Sigmoid colon (tissue), 7 donors: ENCODE data around the gene GSX2. TPM values are rescaled to one million over a fixed set of nuclear protein-coding genes. Genes with fewer than 3 reads are reported as not detected.

ENCODE experiments used
- DNase-seq: peaks from one replicate; pipeline ENCODE4 v3.0.0-alpha.2; 2019
- H3K27ac ChIP-seq, 4 donors: fragments of 200-600 bp; sonication (generic); one replicate each; pipeline ENCODE4 v1.5.1; 2016 to 2019; ENCODE audit warnings: mild to moderate bottlenecking in 1 of 4
- H3K27me3 ChIP-seq, 3 donors: fragments of 200-600 bp; sonication (generic); one replicate each; pipeline ENCODE4 v1.5.1; 2019; ENCODE audit warnings: mild to moderate bottlenecking in 1 of 3
- H3K36me3 ChIP-seq, 4 donors: fragments of 200-600 bp; sonication (generic); one replicate each; pipeline ENCODE4 v1.5.1; 2016 to 2019
- H3K4me1 ChIP-seq, 4 donors: fragments of 200-600 bp; sonication (generic); one replicate each; pipeline ENCODE4 v1.5.1; 2017 to 2019
- H3K4me3 ChIP-seq, 4 donors: fragments of 200-600 bp; sonication (generic); one replicate each; pipeline ENCODE4 v1.5.1; 2017 to 2019; ENCODE audit warnings: mild to moderate bottlenecking in 2 of 4, moderate library complexity in 1 of 4
- H3K9me3 ChIP-seq, 4 donors: fragments of 200-600 bp in 3 of 4; sonication (generic) in 3 of 4; one replicate each; pipeline versions ENCODE4 v1.5.1 to v1.6.1; 2013 to 2019
- CTCF ChIP-seq, 4 experiments: fragments of 450-650 bp in 3 of 4; fragments of 200-600 bp in 1 of 4; IDR thresholded peaks; one replicate each; pipeline ENCODE4 v1.5.1; 2016 to 2019; ENCODE audit warnings: antibody characterized with exemption in 4 of 4, mild to moderate bottlenecking in 3 of 4, moderate library complexity in 2 of 4
- EP300 ChIP-seq, 4 donors: sonication (generic); formaldehyde crosslinking; IDR thresholded peaks; one replicate each; pipeline ENCODE4 v1.6.1; 2017; ENCODE audit warnings: antibody characterized with exemption in 4 of 4
- POLR2A ChIP-seq, 2 donors: fragments of 450-650 bp; IDR thresholded peaks; one replicate each; pipeline ENCODE4 v1.6.1; 2016; ENCODE audit warnings: antibody characterized with exemption in 2 of 2, mild to moderate bottlenecking in 2 of 2, moderate library complexity in 2 of 2
- POLR2AphosphoS5 ChIP-seq, 4 donors: sonication (generic); formaldehyde crosslinking; IDR thresholded peaks; one replicate each; pipeline ENCODE4 v1.6.1; 2017; ENCODE audit warnings: antibody characterized with exemption in 4 of 4
- WGBS, 2 donors: extraction: QIAGEN DNeasy Blood & Tissue Kit; methylation state at CpG; one replicate each; pipeline ENCODE4 v1.1.7; 2013; 5-methylcytosine and 5-hydroxymethylcytosine counted together
- intact Hi-C: fragments of 100-400 bp; cut with DNase I; formaldehyde crosslinking; loops from one replicate; pipeline ENCODE4 v1.15.1; 2023
- polyA plus RNA-seq, 3 donors: library from polyadenylated mRNA; stranded (reverse); fragments of 200-250 nt; gene quantifications; one replicate each; pipeline ENCODE4 v1.2.3, GENCODE V29; 2013
- total RNA-seq, 4 donors: library from RNA; depleted of rRNA; stranded (reverse); fragments of >200 nt; gene quantifications; one replicate each; pipeline ENCODE4 v1.1.0, GENCODE V29; 2016
- donor health status: healthy with polysubstance abuse.
- donor health status: Bipolar disorder and iron deficiency.
- donor health status: healthy.

GSX2 gene
- total and polyA plus RNA-seq, 7 donors, result not detected

- peak overlapping the region; percentile 87 to 95 (median 92) for H3K27ac ChIP-seq
- H3K4me3 ChIP-seq, result peak overlapping the region in 3 of 4 donors; percentile 94 to 99 (median 97)
- WGBS, 2 donors, result 73 to 79% methylated on average over 6 of the region's 6 CpGs
- DNase-seq, result no peak
- no peaks in the 10 kb centered on the region for H3K36me3 ChIP-seq
- peaks cover 0 to 36% (median 26%) of the 10 kb centered on the region in 4 donors for H3K4me1 ChIP-seq
- intact Hi-C loops, result loop anchor here (2.0 to 10.0 kb wide), 2 partner anchors 131 to 701 kb away; partner anchors contain the start of gene SCFD2
- TF ChIP-seq CTCF (IDR thresholded peaks at IDR 0.05) (no peak), POLR2A (IDR thresholded peaks at IDR 0.05) (no peak), EP300 (IDR thresholded peaks at IDR 0.05) (no peak), POLR2AphosphoS5 (IDR thresholded peaks at IDR 0.05) (no peak)
- no peaks in the 10 kb centered on the region for H3K9me3 ChIP-seq
- H3K27me3 ChIP-seq, result no peaks in the 10 kb centered on the region
Observed at GRCh38 chr4:54065282-54066087, 34.5 kb upstream of the GSX2 start.

GRCh38 chr4:54066088-54066415 is 33.9 kb upstream of the GSX2 start:
- intact Hi-C loops, result loop anchor here (10.0 kb wide), 1 partner anchor 701 kb away; the partner anchor contains the start of gene SCFD2
- no peak for DNase-seq
- H3K27me3 ChIP-seq, result no peaks in the 10 kb centered on the region
- no peaks in the 10 kb centered on the region for H3K36me3 ChIP-seq
- no peak overlapping the region for H3K4me3 ChIP-seq
- WGBS, 2 donors, result 85 to 91% methylated on average over 2 of the region's 2 CpGs
- peaks cover 0 to 32% (median 24%) of the 10 kb centered on the region in 4 donors for H3K4me1 ChIP-seq
- TF ChIP-seq POLR2A (IDR thresholded peaks at IDR 0.05) (no peak), EP300 (IDR thresholded peaks at IDR 0.05) (no peak), CTCF (IDR thresholded peaks at IDR 0.05) (no peak), POLR2AphosphoS5 (IDR thresholded peaks at IDR 0.05) (no peak)
- peak overlapping the region; percentile 87 to 95 (median 92) for H3K27ac ChIP-seq
- no peaks in the 10 kb centered on the region for H3K9me3 ChIP-seq

- no peaks in the 10 kb centered on the region for H3K9me3 ChIP-seq
- TF ChIP-seq POLR2AphosphoS5 (IDR thresholded peaks at IDR 0.05), result no peak
- no peak for TF ChIP-seq POLR2A (IDR thresholded peaks at IDR 0.05)
- TF ChIP-seq CTCF (IDR thresholded peaks at IDR 0.05), result no peak
- no peak for DNase-seq
- H3K36me3 ChIP-seq, result no peaks in the 10 kb centered on the region
- H3K4me3 ChIP-seq, result no peak overlapping the region
- H3K27me3 ChIP-seq, result no peaks in the 10 kb centered on the region
- H3K27ac ChIP-seq, result peak overlapping the region in 3 of 4 donors; percentile 87 to 95 (median 93)
- intact Hi-C loops, result loop anchor here (10.0 kb wide), 1 partner anchor 702 kb away; the partner anchor contains the start of gene SCFD2
- WGBS, 2 donors, result 17 to 49% methylated on average over 2 of the region's 2 CpGs
- H3K4me1 ChIP-seq, result peaks cover 0 to 25% (median 20%) of the 10 kb centered on the region in 4 donors
Observed at GRCh38 chr4:54066718-54067129, 33.2 kb upstream of the GSX2 start.

GRCh38 chr4:54067166-54067565 is 32.8 kb upstream of the GSX2 start:
- no peak for TF ChIP-seq POLR2AphosphoS5 (IDR thresholded peaks at IDR 0.05)
- TF ChIP-seq CTCF (IDR thresholded peaks at IDR 0.05), result no peak
- no peak for TF ChIP-seq POLR2A (IDR thresholded peaks at IDR 0.05)
- no peak for TF ChIP-seq EP300 (IDR thresholded peaks at IDR 0.05)
- peak overlapping the region in 3 of 4 donors; percentile 87 to 95 (median 93) for H3K27ac ChIP-seq
- H3K4me1 ChIP-seq, result peaks cover 0 to 22% (median 16%) of the 10 kb centered on the region in 4 donors
- no peaks in the 10 kb centered on the region for H3K36me3 ChIP-seq
- intact Hi-C loops, result loop anchor here (10.0 kb wide), 1 partner anchor 702 kb away; the partner anchor contains the start of gene SCFD2
- H3K4me3 ChIP-seq, result no peak overlapping the region
- peak; percentile 70 for DNase-seq
- 19 to 55% methylated on average over 5 of the region's 5 CpGs for WGBS, 2 donors
- no peaks in the 10 kb centered on the region for H3K27me3 ChIP-seq
- H3K9me3 ChIP-seq, result no peaks in the 10 kb centered on the region
